DMS153 treated with DMSO at 0.1 percent for 48 hours (cell line): ENCODE data around the gene ATP5PB.

Source experiments
- DNase-seq: peaks from one replicate; lab custom pipeline; 2025; ENCODE audit not compliant: unreplicated experiment; lab: John Stamatoyannopoulos, UW

ATP5PB gene

GRCh38 chr1:111475701-111476100 lies 26.4 kb downstream of the ATP5PB start:
- DNase-seq: no peak

- DNase-seq: no peak
These were observed 26.9 kb downstream of the ATP5PB start for GRCh38 chr1:111476214-111476613.

DNA sequence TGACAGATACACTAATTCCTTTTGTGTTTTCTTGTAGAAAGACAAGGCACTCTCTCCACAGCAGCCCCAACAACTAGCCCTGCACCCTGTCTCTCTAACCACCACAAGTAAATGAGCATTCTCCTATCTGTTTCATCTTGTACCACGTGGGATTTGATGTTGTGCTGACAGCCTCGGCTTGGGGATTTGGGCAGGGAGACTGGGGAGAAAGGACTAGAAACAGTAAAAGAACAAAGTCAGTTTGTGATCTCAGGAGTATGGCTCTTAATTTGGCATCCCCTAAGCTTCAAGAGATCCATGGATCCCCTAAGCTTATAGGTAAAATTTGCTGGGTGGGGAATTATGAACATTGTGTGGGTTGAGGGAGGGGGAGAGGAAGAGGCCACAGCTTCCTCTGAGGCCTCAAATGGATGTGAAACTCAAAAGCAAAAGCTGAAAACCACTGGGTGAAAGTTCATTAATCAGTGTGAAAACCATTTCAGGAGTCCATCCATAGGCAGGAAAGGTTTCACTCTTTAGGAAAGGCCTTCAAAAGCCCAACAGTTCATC lies 27.6 kb downstream of the ATP5PB start:
- no peak for DNase-seq

- no peak for DNase-seq
These were observed 31.4 kb downstream of the ATP5PB start for GRCh38 chr1:111480674-111481073.

DNA sequence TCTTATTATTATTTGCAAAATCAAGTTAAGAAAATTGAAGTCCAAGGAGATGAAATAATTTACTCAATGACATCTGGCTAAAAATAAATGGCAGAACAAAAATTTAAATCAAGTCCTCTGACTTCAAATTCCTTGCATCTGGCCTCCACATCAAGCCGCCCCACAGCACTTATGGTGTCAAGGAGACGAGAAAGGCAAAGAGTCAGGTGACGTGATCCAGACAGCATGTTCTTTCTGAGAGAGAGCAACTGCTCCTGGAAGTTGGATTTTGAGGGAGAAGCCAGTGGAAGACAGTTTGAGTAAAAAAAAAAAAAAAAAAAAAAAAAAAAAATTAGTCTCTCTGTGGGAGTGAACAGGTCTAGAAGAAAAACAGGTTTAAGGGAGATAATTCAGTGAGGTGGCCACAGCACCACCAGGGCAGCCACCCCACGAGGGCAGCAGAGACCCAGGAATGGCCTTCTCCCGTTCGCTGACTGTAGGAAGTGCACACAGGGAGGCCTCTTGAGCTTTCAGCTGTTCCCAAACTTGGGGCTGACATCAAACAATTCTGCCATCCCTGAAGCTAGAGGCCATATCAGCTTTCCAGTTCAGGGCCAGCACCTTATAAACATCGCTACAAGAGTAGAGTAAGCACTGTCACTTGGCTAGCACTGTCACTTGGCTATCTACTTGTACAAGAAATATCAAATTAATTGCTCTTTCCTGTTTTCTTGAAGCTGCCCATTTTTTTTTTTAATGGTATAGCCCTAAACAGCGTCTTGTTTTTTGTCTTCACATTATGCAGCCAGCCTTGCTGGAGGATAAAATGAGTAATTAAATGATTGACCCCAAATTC lies 32.3 kb downstream of the ATP5PB start:
- peak; percentile 42 for DNase-seq

GRCh38 chr1:111483166-111483565 lies 33.9 kb downstream of the ATP5PB start:
- DNase-seq: no peak

DNA sequence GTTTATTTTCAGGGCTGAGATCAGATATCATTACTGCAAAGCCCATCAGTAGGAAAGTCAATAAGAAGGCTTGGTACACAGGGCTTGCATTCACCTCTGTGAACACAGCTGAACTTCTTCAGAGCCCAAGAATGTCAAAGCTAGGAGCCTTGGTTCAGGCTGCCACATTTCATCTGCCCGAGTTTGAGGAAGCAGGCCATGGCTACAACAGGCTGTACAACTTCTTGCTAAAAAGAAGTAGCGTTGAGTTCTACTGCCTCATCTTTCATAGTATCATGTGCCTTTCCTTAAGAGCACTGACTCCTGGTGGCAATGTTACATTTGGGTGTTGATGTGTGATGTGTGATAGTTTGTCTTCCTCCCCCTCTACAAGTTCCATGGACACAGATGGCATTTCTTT lies 34.6 kb downstream of the ATP5PB start:
- no peak for DNase-seq

DNA sequence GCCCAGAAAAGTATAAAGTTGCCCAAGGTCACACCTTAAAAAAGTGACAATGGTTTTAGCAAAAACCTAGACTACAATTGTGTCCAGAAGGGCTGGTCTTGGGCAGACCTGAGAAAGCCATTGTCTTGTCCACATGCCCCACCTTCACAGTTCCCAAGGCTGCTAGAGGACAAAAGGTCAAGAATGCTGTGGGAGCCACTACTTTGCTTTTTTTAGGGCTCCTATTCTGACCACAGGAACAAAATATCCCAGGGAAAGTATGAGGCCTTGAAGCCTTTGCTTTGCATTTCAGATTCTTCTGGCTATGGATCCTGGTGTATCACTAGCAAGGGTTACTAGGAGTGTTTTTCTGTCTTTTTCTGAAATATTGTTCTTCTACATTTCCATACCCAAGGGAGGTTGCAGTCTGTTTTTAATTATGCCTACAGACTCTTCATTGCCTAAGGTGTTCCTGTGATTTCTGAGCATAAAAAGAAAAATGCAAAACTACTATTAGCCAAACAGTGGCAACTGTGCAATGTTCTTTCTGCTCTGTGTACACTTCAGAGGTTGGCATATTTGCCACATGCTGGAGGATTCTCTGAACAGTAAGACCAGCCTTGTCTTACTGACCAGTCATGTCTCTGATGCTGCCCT lies 35.2 kb downstream of the ATP5PB start:
- no peak for DNase-seq

GRCh38 chr1:111486431-111486830 lies 37.2 kb downstream of the ATP5PB start:
- no peak for DNase-seq

- DNase-seq: no peak
These were observed 37.9 kb downstream of the ATP5PB start for GRCh38 chr1:111487133-111487532.

DNA sequence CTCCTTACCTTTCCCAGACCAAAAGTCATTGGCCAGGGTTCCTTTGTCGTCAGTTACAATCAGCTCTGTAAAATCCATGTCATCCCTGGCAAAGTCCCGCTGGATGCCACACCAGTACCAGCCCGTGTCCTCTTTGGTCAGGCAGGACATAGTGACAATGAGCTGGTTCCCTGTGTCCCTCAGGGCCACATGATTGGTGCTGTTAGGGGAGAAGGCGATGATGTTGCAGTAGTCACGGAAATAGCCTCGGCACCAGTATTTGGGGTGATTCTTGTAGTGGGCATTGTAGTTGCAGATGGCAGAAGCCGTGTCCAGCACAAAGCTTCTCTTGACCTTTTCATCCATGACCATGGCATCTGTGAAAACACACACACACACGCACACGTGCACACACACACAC lies 39.4 kb downstream of the ATP5PB start:
- no peak for DNase-seq

DNA sequence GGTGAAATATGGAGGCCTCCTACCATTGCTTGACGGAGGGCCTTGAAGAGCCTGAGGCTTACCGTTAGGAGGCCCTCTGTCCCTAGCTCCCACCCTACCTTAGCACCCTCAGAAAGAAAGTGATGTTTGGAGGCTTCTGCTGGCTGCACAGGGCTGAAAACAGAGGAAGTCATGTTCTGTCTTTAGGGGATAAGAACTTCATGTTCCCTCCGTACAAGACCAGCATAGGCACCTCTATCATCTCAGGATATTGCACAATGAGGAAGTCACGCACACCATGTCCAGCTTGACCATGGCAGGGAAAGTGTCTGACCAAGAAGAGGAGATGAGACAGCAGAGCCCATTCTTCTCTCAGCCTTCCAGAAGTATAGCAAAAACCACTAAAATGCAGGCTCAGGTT lies 40.3 kb downstream of the ATP5PB start:
- DNase-seq: no peak

- no peak for DNase-seq
These were observed 41.0 kb downstream of the ATP5PB start for GRCh38 chr1:111490220-111490619.

DNA sequence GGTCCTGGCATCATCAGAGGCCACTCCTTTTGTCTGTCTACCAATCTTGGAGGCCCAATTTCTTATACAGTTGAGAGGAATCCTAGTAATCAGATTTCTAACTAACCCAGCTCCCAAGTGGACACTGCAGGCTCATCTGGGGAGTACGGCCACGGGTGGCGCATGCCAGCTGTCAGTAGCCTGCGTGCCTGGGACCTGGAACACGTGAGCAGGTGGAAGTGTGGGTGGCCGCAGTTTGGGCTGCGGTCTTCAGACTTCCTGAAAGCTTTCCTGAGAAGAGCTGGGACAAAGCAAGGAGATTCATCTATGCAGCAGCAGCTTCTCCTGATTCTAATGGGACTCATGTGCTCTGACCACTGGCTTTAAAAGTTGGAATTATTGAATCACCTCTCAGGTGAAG lies 41.8 kb downstream of the ATP5PB start:
- DNase-seq: no peak

DNA sequence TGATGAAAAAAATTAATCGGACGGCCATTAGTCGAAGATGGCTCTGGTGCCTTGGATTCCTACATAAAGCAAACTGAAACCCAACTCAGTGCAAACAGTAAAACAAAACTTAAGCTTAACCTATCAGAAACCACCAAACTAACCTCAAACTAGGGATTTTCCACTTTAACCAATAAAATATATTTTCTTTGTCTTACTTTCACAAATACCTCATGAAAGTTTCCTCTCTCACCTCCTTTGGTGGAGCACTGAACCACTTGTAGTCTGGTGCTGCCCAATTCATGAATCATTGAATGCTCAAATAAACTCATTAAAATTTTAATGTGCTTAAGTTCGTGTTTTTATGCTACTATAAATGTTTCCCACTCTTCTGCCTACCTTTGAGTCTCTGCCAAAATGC lies 47.1 kb downstream of the ATP5PB start:
- no peak for DNase-seq

DNA sequence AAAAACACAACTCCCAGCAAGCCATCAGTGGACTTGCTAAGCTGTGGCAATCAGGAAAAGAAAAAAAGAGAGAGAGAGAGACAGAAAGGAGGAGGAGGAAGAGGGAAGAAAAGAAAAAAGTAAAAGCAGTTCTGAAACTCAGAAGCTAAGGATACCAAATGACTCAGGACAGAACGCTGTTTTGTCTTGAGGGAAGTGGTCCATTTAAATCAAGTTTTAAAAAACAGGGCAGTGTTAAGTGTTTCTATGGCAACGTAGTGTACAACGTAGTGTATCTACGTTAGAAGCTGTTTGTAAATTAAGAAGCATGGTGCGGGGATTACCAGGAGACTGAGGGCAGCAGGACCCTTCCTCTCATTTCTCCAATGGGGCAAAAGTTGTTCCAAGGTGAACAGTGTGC lies 48.3 kb downstream of the ATP5PB start:
- DNase-seq: no peak

DNA sequence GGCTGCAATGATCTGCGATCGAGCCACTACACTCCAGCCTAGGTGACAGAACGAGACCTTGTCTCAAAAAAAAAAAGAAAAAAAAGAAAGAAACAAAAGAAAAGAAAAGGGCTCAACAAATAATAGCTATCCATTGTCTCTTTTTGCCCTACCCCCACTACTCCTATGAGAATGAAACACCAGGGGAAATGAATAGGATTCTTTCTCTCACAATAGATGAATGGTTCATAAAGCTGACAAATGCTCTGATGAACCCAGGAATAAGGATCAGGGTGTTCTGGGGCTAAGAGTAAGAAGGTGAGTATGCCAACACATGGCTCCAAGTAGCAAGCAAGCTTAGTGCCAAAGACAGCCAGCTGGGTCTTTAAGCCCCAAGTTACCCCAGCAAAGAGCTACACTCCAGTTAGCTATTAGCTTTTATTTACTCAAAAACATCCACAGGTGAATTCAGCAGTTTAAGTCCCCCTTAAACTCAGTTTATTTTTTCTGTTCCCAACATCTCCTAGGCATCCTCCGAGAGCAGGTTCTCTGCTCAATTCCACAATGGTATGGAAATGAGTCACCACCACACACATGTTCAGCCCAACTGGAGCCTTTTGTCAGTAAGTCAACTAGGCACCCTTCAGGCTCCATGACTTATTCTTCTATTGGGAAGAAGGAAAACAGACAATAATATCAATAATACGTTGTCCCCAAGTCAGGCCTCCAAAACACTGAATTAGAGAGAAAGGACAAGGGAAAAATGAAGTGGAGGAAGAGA lies 49.9 kb downstream of the ATP5PB start:
- DNase-seq: no peak

GRCh38 chr1:111501645-111502044 lies 52.4 kb downstream of the ATP5PB start:
- no peak for DNase-seq

- no peak for DNase-seq
These were observed 54.4 kb downstream of the ATP5PB start, which contains the start of the genes ADORA3 and TMIGD3 for GRCh38 chr1:111503585-111504060. Gene ADORA3 (minus strand): TSS chr1:111503633. CDS start chr1:111503354, 279 bp downstream. Gene TMIGD3 (minus strand): TSS chr1:111503633. CDS start chr1:111503354, 279 bp downstream.

DNA sequence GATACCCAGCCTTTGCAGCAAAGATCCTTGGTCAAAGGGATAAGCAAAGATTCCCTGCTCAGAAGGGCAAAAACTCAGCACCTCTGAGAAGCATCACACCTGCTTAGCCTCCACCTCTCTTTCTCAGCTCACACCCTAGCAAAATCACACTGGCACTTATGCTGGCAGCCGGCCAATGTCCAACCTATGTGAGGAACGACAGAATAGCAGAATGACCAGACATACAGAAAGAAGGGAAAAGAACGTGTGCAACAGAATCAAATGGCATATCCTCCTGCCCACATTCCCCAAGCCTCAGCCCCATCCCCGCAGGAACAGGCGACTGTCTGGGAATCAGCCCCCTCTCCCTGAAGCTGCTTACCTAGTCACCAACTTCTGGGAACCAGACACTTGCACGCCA lies 54.8 kb downstream of the ATP5PB start:
- DNase-seq: no peak

DNA sequence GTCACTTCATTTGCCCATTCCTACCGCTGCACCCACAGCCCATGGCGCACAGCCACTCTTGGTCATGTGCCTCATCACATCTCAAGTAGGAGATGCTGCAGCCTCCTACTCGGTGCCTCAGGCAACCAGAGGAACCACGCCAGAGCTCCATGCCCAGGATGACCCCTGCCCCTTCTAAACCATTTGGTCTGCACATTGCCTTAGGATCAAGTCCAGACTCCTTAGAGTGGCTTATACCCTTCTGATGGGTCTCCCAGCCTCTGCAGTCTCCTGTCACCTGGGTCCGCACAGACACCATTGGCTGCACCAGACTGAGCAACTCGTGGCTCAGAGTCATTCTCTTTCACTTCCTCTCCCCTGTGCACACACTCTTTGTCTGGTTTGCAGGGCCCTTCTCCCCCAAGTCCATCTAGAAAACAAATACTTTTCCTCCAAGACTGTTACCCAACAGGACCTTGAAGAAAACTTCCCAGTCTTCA lies 56.4 kb downstream of the ATP5PB start:
- no peak for DNase-seq
